ENCODE results near the gene PBRM1.
"Not testable (repeated sequence)": the region's sequence is repeated elsewhere in the genome, so short reads cannot be mapped to it uniquely, and the experiment has no call there.

PBRM1 gene

DNA sequence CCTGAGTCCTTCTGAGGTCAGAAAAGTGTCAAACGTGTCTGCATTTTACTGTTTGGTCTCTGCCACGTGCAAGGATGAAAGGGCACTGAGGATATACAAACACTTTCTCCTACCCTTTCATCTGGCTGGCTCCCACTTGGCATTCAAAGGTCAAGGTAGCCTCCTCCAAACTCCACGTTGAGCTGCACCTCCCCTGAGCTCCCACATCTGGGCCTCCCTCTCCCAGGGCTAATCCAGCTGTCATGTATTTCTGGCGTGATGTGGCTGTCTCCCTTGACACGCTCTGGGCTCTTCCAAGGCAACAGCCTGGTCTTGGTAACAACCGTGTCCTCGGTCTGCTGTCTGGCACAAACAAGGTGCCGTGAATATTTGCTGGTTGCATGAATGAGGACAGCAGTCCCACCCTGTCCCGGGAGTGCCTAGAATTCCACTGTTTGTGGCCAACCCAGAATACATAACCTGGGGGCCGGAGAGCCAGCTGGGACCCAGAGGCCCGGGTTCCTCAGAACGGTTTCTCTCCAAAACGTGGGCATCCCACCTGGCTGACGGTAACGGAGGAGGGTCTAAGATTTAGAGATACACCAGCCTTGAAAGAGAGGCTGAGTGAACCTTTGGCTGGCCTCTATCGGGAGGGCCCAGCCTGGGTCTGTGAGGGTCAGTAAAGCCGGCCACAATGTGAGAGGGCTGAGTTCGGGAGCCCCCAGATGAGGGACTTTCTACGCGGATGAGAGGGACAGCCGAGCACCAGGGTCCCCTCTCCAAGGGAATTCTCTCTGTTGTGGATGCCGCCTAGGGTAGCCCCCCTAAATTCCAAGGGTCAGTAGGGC lies 19.1 kb upstream of the PBRM1 start:
- FAIRE-seq = no peak

DNA sequence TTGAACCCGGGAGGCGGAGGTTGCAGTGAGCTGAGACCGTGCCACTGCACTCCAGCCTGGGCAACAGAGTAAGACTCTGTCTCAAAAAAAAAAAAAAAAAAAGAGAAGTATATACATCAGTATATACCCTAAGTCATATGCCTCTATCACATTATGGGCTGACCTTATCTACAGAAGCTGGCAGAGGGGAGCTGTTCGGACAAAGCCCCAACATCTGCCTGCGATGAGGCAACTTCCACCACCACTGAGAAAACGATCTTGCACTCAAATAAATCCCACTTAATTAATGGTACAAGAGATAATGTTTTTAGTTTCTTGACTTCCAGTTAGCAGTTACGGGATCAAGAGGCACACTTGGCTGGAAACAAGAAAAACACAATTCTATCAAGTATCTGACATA lies 17.6 kb upstream of the PBRM1 start:
- no peak for FAIRE-seq

DNA sequence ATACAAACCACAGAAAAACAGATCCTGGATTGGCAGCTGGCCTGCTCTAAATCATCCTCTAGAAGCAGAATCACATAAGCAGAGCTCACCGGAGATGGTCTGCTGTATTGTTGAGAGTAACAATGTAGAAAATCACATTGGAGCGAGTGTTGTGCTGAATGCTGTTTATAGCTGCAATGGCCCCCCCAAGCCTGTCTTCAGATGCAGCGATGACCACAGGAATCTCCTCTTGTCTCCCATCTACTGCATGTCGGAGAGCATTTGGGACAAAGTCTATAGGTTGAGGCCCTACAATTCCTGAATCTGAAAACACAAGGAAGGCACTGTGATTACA lies 11.9 kb upstream of the PBRM1 start:
- FAIRE-seq = no peak

DNA sequence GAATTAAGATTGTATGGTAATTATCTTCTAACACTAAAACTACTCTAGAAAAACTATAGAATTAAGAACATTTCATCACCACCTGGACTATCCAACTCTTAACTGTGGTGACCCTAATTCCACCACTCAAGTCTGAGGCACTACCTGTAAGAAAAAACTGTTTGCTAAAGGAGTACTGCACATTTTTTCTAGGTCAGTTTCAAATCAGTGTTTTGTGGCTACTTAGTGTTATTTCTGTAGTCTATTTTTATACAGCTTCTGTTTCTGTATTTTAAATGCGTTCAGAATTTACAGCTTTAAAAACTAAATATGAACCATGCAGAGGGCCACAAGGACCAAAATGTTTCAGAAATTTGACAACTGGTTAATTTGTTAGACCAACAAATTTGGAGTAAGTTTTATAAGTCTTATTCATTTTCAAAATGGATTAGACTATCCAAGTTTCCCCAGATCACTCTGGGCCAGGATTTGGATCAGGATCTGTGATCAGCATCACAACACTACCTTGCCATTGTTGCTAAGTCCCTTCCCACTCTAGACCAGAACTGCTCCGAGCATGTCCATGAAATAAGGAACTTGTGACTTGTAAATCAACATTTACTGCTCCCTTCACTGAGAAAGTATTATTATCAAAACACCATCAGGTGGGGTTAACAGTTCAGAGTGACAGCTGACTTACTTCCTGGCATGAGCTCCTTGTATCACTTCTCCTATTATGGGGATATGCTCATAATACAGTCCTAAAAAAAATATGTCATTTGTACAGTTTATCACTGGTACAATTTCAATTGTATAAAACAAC lies 11.3 kb upstream of the PBRM1 start:
- FAIRE-seq = no peak

- no peak for FAIRE-seq
Measured at GRCh38 chr3:52695798-52696671, 10.3 kb upstream of the PBRM1 start.

GRCh38 chr3:52694528-52695189 lies 8.9 kb upstream of the PBRM1 start:
- no peak for FAIRE-seq

DNA sequence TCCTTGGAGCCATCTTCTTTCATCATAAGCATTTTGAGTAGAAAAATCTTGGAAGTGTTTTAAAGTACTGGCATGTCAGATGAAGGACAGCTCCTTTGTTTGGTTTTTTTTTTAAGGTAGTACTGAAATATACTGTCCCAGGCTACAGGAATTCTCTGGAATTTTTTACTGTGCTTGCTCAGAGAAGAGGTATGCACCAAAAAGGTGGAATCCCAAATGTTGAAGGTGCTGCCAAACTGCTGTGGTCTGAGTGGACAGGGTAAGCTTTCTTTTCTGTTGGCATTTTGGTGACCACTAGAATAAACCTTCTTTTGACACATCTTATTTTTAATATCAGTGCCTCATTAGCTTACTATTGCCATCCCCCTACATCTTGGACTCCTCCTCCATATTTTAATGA lies 7.4 kb upstream of the PBRM1 start:
- FAIRE-seq = no peak

GRCh38 chr3:52690560-52690959 lies 4.8 kb upstream of the PBRM1 start:
- no peak for FAIRE-seq

GRCh38 chr3:52689151-52689550 lies 3.4 kb upstream of the PBRM1 start:
- FAIRE-seq = no peak

- no peak for FAIRE-seq
Measured at GRCh38 chr3:52688266-52688665, 2.6 kb upstream of the PBRM1 start.

- no peak for FAIRE-seq
Measured at GRCh38 chr3:52685285-52685708, 416 bp downstream of the PBRM1 start.

GRCh38 chr3:52684184-52684583 lies 1.5 kb downstream of the PBRM1 start:
- no peak for FAIRE-seq

DNA sequence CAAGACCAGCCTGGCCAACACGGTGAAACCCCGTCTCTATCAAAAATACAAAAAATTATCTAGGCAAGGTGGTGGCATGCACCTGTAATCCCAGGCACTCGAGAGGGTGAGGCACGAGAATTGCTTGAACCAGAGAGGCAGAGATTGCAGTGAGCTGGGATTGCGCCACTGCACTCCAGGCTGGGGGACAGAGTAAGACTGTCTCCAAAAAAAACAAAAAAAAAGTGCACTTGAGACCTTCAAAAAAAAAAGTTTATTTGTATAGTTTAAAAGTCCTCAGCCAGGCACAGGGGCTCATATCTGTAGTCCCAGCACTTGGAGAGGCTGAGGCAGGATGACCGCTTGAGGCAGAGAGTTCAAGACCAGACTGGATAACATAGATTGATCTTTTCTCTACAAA lies 2.1 kb downstream of the PBRM1 start:
- no peak for FAIRE-seq

GRCh38 chr3:52682016-52682415 lies 3.7 kb downstream of the PBRM1 start:
- FAIRE-seq = no peak

- no peak for FAIRE-seq
Measured at GRCh38 chr3:52681596-52681995, 4.1 kb downstream of the PBRM1 start.

DNA sequence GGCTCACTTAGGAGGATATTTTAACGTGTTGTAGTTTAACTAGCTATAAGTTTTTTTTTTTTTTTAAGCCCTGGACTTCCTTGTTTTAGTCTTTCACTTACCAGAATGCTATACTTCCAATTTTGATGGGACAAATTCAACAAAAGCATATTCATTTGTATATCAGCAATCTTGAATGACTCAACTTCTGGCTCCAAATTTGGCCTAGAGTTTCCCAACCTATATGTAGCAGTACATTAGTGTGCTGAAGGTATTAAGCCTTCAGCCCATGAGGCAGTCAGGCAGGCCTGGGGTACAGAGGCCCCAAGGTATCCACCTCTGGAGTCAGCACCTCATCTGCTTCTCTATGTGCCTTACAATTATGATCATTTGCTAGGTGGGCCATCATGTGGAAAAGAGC lies 5.9 kb downstream of the PBRM1 start:
- FAIRE-seq = no peak

GRCh38 chr3:52679199-52679538 lies 6.5 kb downstream of the PBRM1 start:
- FAIRE-seq = no peak

DNA sequence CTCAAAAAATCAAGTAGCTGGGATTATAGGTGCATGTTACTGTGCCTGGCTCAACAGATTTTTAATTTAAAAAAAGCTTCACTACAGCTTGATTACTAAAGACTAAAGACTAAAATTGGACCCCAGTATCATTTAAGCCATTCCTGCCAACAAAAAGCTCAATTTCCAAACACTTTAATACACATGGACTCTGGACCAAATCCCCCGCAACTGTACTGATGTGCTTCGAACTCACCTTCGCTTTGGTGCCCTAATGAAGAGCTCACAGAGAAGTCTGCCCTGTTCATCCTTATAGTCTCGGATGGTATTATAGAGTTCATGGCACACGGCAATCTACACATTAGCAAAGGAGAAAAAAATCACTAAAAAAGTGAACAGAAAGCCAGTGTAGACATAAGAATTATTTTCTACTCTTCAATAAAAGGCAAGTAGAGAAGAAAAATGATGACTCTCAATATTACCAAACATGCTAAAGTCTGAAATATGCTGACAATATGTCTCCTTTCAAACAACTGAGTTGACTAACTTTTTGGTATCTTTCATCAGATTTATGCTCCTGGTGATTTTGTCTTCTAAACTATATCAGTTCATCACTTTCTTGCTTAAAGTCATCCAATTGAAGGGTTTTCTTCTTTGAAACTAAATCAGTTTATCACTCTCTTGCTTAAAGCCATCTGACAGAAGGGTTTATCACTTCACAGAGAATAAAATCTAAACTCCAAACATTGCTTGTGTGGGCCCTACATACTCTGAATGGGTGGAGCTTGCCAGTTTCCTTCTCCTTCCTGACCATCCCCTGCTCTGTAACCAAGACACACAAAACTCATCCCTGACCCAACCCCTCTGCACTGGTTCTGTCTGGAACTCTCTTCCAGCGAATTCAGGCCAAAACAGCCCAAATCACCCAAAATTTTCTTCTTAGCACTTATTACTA lies 7.2 kb downstream of the PBRM1 start:
- no peak for FAIRE-seq

DNA sequence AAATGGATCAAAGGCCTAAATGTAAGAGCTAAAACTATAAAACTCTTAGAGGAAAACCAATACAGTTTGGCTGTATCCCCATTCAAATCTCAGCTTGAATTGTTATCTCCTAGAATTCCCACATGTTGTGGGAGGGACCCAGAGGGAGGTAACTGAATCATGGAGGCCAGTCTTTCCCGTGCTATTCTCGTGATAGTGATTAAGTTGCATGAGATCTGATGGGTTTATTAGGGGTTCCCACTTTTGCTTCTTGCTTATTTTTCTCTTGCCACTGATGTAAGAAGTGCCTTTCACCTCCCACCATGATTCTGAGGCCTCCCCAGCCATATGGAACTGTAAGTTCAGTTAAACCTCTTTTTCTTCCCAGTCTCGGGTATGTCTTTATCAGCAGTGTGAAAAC lies 9.5 kb downstream of the PBRM1 start:
- not testable (repeated sequence) for FAIRE-seq

DNA sequence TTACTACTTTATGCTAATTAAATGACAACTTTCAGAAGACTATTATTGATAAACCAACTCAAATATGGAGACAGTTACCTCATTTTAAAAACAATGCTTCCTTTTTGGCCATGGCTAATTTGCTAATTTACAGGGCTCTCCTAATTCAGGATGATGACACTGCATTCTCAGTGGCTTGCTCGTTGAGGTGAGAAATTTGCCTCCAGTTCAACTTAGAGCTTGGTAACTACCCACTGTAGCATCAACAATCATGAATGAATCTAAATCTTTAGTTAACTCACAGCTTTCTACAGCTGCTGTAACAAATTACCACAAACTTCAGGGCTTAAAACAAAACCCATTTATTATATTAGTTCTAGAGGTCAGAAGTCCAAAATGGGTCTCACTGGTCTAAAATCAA lies 14.0 kb downstream of the PBRM1 start:
- no peak for FAIRE-seq

DNA sequence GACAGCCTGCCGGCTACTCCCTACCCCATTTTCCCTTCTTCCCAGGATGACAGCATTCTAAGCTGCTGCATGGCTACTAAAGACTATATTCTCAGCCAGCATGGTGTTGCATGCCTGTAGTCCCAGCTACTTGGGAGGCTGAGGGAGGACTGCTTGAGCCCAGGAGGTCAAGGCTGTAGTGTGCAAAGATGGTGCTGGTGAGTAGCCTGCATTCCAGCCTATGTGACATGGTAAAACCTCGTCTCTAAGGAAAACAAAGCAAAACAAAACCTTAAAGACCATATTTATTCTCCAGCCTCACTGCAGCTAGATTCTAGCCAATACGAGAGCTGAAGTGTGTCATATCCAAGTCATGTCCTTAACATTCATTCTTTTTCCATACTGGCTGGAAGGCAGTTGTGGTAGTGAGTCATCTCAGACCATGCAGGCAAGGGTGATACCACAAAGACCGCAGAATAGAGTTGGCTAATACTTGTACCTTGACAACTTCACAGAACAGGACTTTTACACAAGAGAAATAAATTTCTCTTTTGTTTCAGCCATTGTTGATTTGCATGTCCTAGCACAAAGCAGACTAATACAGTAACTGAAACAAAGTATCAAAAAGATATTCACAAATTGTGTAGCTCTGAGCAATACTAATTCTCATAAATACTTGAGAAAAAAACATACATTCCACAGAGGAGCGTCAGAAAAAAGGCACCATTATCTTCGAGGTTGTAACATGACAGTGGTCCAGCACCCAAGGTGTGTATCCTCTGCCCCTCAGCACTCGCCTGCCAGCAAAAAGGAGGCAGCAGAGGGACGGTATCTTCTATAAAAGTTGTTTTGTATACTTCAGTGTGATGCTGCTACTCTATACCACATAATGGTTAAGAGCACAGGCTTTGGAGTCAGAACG lies 14.8 kb downstream of the PBRM1 start:
- no peak for FAIRE-seq
